ENCODE results near the gene ZMAT5. TPM values are rescaled to one million over a fixed set of nuclear protein-coding genes. Genes with fewer than 3 reads are reported as not detected.
"Not testable (repeated sequence)": the region's sequence is repeated elsewhere in the genome, so short reads cannot be mapped to it uniquely, and the experiment has no call there.

Gene ZMAT5
- total RNA-seq, 1 experiment from 2014 or later: 16.0 TPM

- intact Hi-C loops (cut with micrococcal nuclease): no loop called here
Observed at GRCh38 chr22:29755889-29756288, 10.9 kb downstream of the ZMAT5 start.

GRCh38 chr22:29754658-29755395 lies 12.0 kb downstream of the ZMAT5 start:
- POLR2A ChIA-PET: interaction anchor here (0.6 kb wide), 1 partner anchor 492 kb away, joined by 9 read pairs; the partner anchor contains the start of gene LIF
- intact Hi-C loops (cut with micrococcal nuclease): not testable (repeated sequence)

More at GRCh38 chr22:29755889-29756288, 10.9 kb downstream of the ZMAT5 start:
- Histone ChIP-seq H3K36me3 (ENCODE audit: control insufficient read depth in 1 of 2, insufficient read depth in 2 of 2, low read length in 2 of 2) (no peaks in the 10 kb centered on the region), H3K27me3 (ENCODE audit: insufficient read depth, low read length) (no peaks in the 10 kb centered on the region), H2AFZ (ENCODE audit: low read depth, low read length, poor library complexity, severe bottlenecking) (no peak overlapping the region), H3K9me3 (ENCODE audit: control insufficient read depth in 1 of 2, insufficient read depth in 1 of 2, low read depth in 1 of 2, low read length in 2 of 2) (no peaks in the 10 kb centered on the region), H3K9me2 (ENCODE audit: insufficient read depth) (no peaks in the 10 kb centered on the region), H3K4me3 (replicated peaks in 1 of 2; ENCODE audit: low read depth in 1 of 2, low read length in 2 of 2) (no peak overlapping the region), H4K20me1 (ENCODE audit: insufficient read depth) (no peaks in the 10 kb centered on the region), H3K4me2 (ENCODE audit: low read length) (no peak overlapping the region), H3K4me1 (ENCODE audit: control insufficient read depth in 1 of 2, insufficient read depth in 2 of 2, low read length in 2 of 2) (peaks cover 0 to 7% of the 10 kb centered on the region in 2 experiments; a peak in 2 of 4 replicates), H3K27ac (ENCODE audit: low read depth, low read length) (no peak overlapping the region), H3K79me2 (ENCODE audit: insufficient read depth, low read length) (no peaks in the 10 kb centered on the region), H3K9ac (ENCODE audit: low read length) (no peak overlapping the region)
- ChIA-PET RAD21 (ENCODE audit: low non-redundant PET in 1 of 2, low total read pairs in 2 of 2, uncharacterized antibody in 2 of 2, unreplicated experiment in 2 of 2) (no interaction called here), POLR2A (no interaction called here), CTCF (no interaction called here)
- BruUV-seq (replicated peaks): no TSS peak
- ATAC-seq: no peak
- no peak for DNase-seq (ENCODE audit: low read depth, low spot score)
- no peak for TF ChIP-seq POLR2AphosphoS5 (IDR thresholded peaks at IDR 0.05; ENCODE audit: low read depth, low read length)
- no peak for TF ChIP-seq ZNF274 (IDR thresholded peaks at IDR 0.05; ENCODE audit: low read depth, low read length)
- TF ChIP-seq ZFX (IDR thresholded peaks at IDR 0.05): no peak
- TF ChIP-seq RAD21 (IDR thresholded peaks at IDR 0.05; ENCODE audit: low read depth): no peak
- TF ChIP-seq CEBPB (IDR thresholded peaks at IDR 0.05; ENCODE audit: low read depth): no peak
- TF ChIP-seq SIN3A (IDR thresholded peaks at IDR 0.05; ENCODE audit: low read depth): no peak
- no peak for TF ChIP-seq FOSL1 (IDR thresholded peaks at IDR 0.05; ENCODE audit: low read depth)
- TF ChIP-seq SP1 (IDR thresholded peaks at IDR 0.05; ENCODE audit: low read depth): no peak
- no peak for TF ChIP-seq YY1 (IDR thresholded peaks at IDR 0.05; ENCODE audit: extremely low read depth, insufficient replicate concordance, low read depth, low read length)
- TF ChIP-seq SRF (IDR thresholded peaks at IDR 0.05; ENCODE audit: low read depth): no peak
- no peak for TF ChIP-seq EGR1 (IDR thresholded peaks at IDR 0.05; ENCODE audit: low read depth)
- no peak for TF ChIP-seq CBX3 (IDR thresholded peaks at IDR 0.05; ENCODE audit: low read depth)
- no peak for TF ChIP-seq REST (IDR thresholded peaks at IDR 0.05; ENCODE audit: low read depth)
- TF ChIP-seq JUND (IDR thresholded peaks at IDR 0.05): no peak

More at GRCh38 chr22:29754658-29755395, 12.0 kb downstream of the ZMAT5 start:
- H3K4me1 ChIP-seq (ENCODE audit: control insufficient read depth in 1 of 2, insufficient read depth in 2 of 2, low read length in 2 of 2); H3K27me3 ChIP-seq (ENCODE audit: insufficient read depth, low read length); H3K4me3 ChIP-seq (replicated peaks in 1 of 2; ENCODE audit: low read depth in 1 of 2, low read length in 2 of 2); H3K9ac ChIP-seq (ENCODE audit: low read length); DNase-seq (ENCODE audit: low read depth, low spot score); H3K4me2 ChIP-seq (ENCODE audit: low read length); H3K36me3 ChIP-seq (ENCODE audit: control insufficient read depth in 1 of 2, insufficient read depth in 2 of 2, low read length in 2 of 2); H4K20me1 ChIP-seq (ENCODE audit: insufficient read depth); H3K27ac ChIP-seq (ENCODE audit: low read depth, low read length); ATAC-seq; H2AFZ ChIP-seq (ENCODE audit: low read depth, low read length, poor library complexity, severe bottlenecking); RAD21 ChIA-PET (ENCODE audit: low non-redundant PET in 1 of 2, low total read pairs in 2 of 2, uncharacterized antibody in 2 of 2, unreplicated experiment in 2 of 2); BruUV-seq (replicated peaks); H3K9me2 ChIP-seq (ENCODE audit: insufficient read depth); H3K79me2 ChIP-seq (ENCODE audit: insufficient read depth, low read length); H3K9me3 ChIP-seq (ENCODE audit: control insufficient read depth in 1 of 2, insufficient read depth in 1 of 2, low read depth in 1 of 2, low read length in 2 of 2); CTCF ChIA-PET: not testable (repeated sequence)
